Hepatocyte (in vitro differentiated cells): ENCODE measurements around the gene CYTL1.

Experiments
- CTCF ChIP-seq: fragments of 200-600 bp; sonication (generic); IDR thresholded peaks from 2 replicates; pipeline ENCODE4 v1.5.1; 2016; ENCODE audit warnings: antibody characterized with exemption, mild to moderate bottlenecking; ENCODE audit not compliant: poor library complexity
- EZH2 ChIP-seq: fragments of 200-600 bp; sonication (generic); IDR thresholded peaks from 2 replicates; pipeline ENCODE4 v1.6.1; 2016; ENCODE audit warnings: antibody characterized with exemption, mild to moderate bottlenecking, borderline replicate concordance

GRCh38 chr4:5027346-5027745 is 8.1 kb upstream of the CYTL1 start:
- TF ChIP-seq EZH2 (no peak), CTCF (no peak)
